ENCODE measurements around the gene PPP2R2D.
"Not testable (repeated sequence)": the region's sequence is repeated elsewhere in the genome, so short reads cannot be mapped to it uniquely, and the experiment has no call there.

The PPP2R2D gene

DNA sequence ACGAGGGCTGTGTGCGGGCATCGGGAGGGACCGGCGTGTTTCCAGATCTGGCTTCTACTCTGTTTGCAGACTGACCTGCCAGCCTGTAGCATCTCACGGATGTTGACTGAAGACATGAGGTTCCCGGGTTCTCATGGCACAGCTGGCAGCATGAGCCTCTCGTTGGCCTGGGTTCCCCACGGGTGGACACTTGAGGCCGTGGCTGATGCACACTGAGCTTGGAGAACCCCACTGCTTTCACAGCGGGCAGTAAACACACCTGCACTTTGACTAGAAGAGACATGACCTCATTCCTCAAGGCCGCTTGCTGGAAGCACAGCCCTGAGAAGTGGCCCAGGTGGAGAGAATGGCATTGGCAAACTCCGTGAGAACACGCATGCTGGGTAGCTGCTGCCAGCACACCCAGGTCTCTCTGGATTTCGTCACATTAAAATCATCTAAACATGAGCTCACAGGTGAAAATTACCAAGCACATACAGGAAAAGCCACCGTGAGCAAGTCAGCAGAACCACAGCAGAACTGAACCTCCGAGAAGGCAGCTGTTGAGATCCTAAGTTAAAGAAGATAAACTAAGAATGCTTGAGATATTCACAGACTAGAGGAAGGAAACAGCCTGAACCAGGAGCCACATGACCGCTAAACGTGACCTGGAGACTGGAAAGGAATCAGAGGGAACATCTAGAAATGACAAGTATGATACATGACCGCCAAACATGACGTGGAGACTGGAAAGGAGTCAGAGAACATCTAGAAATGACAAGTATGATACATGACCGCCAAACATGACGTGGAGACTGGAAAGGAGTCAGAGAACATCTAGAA, 48.4 kb downstream of the PPP2R2D start:
- DNase-seq (ENCODE audit: low spot score) = no peak

DNA sequence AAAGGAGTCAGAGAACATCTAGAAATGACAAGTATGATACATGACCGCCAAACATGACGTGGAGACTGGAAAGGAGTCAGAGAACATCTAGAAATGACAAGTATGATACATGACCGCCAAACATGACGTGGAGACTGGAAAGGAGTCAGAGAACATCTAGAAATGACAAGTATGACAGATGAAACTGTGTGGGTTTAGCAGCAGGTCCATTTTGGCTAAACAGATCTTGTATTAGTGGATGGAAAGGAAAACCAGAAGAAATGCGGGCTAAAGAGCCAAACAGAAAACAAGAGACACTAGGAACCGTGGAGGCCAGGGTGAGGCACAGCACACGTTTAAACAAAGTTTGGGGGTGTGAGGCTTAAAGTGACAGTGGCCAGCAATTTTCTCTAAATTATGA, 49.1 kb downstream of the PPP2R2D start:
- DNase-seq (ENCODE audit: low spot score) = not testable (repeated sequence)

DNA sequence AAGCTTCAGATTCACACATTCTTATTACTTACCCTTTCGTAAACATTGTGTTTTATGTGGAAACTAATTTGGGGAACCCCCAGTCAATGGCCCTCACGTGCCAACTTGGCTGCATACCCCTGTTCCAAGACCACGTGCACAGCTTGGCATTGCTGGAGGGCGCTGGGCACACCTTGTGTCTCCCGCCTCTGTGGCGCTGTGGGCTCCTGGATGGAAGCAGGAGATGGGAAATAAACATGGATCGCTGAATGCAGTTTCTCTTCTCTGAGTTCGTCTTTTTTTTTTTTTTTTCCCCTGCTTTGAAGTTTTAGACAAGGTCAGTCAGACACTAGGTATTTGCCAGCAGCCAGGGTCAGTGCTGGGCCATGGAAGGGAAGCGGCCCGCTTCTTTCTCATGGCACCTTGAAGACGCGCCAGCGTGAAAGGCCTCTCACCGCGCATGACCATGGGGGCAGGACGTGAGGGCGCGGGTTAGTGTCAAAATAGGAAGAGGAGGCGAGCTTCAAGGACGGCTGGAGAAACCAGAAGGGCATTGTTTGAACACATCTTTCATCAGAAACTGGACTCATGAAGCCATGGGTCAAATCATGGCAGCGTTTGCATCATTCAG, 53.7 kb downstream of the PPP2R2D start:
- no peak for DNase-seq (ENCODE audit: low spot score)

DNA sequence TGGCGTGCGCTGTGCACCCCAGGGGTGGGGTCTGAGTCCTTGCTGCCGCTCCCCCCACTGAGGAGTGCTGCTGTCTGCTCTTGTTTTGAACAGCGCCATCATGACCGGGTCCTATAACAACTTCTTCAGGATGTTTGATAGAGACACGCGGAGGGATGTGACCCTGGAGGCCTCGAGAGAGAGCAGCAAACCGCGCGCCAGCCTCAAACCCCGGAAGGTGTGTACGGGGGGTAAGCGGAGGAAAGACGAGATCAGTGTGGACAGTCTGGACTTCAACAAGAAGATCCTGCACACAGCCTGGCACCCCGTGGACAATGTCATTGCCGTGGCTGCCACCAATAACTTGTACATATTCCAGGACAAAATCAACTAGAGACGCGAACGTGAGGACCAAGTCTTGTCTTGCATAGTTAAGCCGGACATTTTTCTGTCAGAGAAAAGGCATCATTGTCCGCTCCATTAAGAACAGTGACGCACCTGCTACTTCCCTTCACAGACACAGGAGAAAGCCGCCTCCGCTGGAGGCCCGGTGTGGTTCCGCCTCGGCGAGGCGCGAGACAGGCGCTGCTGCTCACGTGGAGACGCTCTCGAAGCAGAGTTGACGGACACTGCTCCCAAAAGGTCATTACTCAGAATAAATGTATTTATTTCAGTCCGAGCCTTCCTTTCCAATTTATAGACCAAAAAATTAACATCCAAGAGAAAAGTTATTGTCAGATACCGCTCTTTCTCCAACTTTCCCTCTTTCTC, 55.0 kb downstream of the PPP2R2D start:
- no peak for DNase-seq (ENCODE audit: low spot score)

DNA sequence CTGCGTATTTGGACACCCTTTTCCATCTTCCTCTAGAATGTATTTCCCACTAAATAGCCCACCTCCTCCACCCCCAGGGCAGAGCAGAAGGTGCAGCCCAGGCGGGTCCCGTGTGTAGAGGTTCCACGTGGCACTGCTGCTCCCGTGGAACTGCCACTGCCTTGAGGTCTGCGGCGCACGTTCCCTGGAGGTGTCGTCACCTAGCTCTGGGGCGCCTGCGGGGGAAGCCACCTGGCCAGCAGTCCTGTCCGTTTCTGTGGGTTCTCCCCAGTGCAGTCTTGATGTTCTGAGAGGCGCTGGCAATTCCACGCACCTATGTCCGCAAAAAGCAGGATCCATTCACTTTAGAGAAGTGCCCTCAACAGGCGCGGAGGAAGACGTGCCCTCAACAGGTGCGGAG, 59.0 kb downstream of the PPP2R2D start:
- no peak for DNase-seq (ENCODE audit: low spot score)

DNA sequence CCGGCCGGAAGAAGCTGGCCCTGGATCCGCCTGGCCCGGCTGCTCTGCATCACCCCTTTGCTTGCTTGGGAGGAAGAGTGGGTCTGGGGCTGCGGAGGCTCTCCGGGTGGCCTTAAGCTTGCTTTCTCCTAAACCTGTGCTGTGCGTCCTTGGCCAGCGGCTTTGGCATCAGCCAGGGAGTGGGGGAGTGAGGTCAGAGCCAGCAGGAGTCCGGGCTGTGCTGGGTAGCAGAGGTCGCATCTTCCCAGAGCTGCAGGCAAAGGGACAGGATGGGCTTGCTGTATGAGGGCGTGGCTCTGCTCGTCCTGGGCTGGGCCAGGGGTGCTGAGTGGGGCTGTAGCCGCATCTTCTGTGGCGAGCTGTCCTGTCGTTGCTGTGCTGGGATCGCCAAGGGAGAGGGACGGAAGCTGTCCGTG, 59.8 kb downstream of the PPP2R2D start:
- no peak for DNase-seq (ENCODE audit: low spot score)

DNA sequence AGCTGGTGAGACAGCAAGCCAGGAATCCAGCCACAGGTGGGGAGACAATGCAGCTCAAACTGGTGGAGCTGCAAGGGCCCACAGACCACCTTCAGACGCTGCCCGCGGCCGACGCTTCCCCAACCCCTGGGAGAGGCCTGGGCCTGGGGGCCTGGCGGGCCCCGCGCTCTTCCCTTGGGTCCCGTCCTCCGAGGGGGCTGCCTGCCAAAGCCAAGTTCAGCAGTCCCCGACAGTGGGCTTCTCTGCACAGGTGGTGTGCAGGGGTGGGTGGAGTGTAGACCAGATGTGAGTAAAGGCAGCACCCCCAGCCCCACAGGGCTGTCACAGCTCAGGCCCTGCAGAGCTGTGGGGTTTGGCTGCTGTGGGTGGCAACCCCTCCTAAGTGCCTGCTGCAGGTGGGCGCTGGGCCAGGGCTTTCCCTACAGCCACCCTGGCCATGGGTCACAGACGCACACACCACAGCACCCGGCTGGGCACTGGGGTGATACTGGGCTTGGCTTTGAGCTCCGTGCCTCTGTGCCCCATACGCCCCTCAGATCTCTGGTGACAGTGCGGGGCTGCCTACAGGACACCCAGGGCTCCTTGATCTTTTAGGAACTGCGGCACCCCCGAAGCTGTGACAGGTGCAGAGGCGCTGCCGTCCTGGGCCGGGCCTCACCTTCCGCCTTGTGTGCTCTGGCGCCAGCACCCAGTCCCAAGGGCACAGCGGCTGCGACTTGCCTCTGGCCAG, 60.4 kb downstream of the PPP2R2D start:
- no peak for DNase-seq (ENCODE audit: low spot score)

DNA sequence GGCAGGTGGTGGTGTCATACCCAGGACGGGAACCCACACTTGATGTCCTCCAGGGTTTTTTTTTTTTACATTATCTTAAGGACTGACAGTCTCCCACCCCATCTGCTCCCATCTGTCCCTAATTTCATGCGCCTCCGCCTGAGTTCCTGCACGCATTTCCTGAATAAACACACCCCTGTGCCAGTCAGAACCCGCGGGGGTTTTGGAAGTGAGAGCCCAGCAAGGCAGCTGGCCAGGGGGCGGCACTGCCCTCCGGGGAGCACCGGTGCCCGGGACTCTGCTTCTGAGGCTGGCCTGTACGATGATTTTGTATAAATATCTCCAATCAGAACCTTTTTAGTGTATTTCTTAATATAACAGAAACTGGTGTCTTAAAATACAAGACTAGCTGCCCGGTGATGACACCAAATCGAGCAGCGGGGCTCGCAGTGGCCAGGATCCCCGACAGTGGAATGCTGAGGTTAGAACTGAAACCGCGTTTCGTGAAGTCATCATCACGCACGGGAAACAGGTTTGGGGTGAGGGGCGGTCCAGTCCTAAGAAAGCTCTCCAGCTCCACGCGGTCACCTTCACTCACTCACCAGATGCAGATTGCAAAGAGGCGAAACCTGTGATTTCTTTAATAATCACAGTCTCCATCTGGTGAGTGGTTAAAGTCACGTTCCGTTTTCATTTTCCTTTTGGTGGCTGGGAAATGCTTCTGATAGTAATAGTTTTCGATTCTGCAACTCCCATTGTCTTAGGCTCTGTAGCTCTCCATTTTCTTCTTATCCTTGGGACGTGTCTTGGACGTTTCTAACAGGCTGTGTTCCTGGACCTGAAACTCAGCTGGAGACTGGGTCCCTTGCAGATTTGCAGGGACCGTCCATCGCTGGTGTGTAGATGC, 61.2 kb downstream of the PPP2R2D start:
- DNase-seq (ENCODE audit: low spot score) = no peak

DNA sequence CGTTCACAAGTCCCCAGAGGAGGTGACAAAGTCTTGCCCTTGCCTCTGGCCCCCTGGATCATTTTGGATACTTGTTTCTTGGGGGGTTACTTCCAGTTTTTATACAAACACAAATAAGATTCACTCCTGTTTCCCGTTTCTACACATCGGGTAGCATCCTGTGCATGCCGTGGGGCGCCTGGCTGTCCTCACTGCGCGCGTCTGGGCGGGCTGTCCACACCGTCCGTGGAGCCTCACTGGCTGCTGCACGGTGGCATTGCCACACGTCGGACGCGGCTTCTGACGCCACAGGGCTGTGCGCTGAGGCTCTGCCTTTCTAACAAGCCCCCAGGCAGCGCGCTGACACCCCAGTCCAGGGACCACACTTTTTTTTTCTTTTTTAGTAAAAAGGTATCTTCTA, 62.5 kb downstream of the PPP2R2D start:
- DNase-seq (ENCODE audit: low spot score) = no peak

DNA sequence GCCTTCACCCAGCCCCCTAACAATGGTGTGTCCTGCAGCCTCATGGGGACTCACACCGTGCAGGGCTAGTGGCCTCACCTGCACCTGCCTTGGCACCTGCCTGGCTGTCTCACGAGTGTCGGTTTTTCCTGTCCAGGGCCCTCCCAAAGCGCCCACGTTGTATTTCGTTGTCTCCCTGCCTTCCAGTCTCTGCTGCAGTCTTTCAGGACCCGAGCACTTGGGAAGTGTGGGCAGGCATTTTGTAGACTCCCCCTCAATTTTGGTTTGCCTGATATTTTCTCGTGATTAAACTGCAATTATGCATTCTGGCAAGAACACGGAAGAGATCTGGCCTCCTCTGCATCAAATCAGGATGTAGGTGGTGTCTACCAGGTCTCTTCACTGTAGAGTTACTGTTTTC, 63.0 kb downstream of the PPP2R2D start:
- no peak for DNase-seq (ENCODE audit: low spot score)

DNA sequence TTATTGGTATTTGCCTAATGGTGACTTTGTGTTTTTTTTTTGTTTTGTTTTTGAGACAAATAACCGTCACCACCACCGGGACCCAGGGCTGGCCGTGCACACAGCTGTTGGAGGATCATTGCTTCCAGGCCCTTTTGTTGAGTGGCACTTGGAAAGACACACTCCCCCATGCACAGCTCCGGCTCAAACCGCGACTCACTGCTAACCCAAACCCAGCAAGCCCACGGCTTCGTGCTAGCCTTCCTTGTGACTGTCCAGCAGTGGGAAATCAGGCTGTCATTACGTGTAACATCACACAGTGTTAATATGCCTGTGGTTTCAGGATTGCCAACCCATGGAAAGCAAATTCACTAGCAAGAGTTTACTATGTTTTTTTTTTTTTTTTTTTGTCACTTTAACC, 63.5 kb downstream of the PPP2R2D start:
- no peak for DNase-seq (ENCODE audit: low spot score)

DNA sequence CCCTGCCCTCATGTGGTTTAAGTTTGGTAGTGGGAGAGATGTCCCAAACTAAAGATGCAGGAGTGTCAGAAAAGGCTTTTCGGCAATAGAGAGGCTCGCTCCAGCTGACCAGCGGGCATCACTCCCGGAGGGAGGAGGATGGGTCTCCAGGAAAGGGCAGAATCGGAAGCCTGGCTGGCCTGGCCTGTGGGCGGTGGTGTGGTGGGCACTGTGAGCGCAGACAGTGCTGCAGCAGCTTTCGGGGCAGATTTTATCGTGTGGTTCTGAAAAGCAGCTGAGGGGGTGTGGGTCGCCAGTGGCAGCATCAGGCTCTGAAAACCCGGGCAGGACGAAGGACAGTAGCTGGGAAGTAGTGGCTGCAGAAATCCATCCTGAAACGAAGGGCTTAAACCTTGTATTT, 68.1 kb downstream of the PPP2R2D start:
- DNase-seq (ENCODE audit: low spot score) = no peak

DNA sequence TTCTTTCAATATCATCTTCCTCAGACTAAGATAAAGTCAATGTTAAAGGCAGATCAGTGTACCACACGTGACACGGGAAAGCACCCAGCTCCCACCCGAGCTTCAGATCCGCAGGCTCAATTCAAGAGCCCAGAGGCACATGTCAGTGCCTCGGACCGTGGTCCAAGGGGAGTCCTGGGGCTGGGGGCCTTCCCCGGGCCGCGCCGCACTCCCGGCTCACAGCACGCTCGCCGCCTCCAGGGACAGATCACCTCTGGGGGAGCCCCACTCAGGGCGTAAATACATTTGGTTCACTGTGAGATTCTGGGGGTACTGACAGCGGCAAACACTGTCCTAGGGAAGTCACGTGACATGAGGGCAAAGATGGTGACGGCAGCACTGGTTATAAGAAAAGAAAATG, 70.1 kb downstream of the PPP2R2D start:
- no peak for DNase-seq (ENCODE audit: low spot score)

DNA sequence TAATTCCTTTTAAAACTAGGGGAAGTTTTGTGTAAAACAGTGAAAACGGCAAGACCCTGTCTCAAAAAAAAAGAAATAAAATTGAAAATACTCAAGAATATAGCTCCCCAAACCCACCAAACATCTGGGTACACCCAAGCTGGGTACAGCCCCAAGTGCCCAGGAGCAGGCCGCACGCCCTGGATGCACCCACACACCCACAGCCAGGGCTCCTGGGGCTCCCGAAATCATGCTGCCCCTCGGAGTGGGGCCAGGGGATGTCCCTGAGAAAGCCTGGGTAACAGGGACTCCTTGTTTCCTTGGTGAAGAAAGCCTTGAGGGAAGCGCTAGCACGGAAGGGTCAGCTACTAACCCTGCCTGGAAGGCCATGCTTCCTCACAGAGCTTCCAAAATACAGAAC, 70.8 kb downstream of the PPP2R2D start:
- no peak for DNase-seq (ENCODE audit: low spot score)

DNA sequence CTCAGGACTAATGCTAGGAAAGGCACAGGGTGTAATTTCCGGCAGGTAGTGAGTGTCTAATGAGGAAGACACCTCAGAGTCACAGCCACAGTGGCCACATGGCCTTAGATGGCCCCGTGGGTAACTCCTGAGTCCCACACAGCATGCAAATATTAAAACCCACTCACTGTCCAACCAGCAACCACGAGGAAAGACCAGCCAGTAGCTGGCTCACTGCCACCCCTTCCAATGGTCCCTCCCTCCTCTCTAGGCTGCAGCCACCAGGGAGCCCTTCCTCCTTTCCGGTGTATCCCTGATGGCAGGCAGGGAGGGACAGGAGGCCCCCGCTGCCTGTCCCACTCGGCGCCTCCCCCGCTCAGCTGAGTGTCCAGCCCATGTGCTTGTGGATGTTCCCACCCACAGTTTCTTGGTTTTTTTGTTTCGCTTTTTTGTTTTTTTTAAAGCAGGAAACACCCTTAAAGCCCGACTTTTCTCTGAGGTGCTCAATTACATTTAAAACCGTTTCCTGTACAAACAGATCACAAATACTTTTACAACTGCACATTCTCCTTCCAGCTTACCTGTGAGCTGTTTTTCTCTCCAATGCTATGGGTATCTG, 71.8 kb downstream of the PPP2R2D start:
- DNase-seq (ENCODE audit: low spot score) = no peak

DNA sequence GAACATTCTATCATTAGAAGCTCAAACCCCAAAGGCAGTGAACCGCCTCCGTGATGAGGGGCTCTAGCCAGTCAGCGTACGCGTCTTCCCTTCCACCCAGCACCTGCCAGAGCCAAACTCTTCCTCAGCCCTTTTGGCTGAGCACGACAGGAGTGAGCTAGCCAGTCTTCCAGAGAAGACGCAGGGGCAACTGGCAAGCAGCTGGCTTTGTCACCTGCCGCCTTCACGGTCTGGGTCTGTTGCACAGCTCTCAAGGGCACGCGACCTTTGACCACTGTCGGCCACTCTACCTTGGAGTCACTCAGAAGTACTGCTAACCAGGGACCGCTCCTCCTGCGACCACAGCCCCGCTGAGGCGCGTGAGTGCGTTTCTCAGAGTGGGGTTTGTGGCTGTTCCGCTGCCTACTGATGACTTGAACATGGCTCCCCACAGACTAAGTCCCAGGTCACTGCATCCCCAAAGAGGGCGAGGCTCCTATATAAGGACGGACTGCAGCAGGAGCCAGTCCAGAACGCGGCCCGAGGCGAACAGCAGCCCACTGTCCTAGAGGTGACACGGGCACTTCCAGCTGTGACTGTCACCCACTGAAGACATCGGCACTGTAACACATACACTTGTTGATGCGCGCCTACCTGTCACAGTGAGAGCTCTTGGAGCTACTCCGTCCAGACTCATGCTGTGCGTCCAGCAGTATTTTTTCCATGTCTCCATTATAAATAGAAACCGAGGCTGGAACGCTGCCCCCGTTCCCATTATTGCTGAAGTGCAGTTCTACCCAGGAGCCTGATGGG, 72.5 kb downstream of the PPP2R2D start:
- DNase-seq (ENCODE audit: low spot score) = no peak

DNA sequence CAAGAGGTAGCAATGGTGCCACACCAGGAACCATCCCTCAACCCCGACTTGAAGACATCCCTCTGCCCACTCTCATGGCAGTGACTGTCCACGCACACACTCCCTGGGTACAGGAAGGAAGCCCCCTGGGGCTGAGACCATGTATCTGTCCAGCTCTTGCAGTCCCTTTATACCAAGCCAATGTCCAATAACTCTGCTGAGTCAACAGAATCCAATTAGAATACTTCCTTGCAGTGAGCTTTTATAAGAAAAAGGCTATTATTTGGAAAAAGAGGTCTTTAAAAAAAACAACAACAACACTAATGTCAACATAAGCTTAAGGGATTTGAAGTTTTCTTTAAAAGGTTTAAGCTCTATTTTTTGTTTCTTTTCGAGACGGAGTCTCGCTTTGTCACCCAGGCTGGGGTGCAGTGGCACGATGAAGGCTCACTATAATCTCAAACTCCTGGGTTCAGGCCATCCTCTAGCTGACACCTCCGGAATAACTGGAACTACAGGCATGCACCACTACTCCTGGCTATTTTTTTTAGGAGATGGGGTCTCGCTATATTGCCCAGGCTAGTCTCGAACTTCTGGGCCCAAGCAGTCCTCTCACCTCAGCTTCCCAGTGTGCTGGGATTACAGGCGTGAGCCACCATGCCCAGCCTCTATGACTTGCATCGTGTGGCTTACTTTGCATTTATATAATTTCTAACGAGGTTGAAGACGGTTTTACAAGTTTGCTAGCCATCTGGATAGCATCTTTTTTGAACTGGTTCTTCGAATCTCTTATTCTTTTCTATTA, 73.4 kb downstream of the PPP2R2D start:
- no peak for DNase-seq (ENCODE audit: low spot score)

DNA sequence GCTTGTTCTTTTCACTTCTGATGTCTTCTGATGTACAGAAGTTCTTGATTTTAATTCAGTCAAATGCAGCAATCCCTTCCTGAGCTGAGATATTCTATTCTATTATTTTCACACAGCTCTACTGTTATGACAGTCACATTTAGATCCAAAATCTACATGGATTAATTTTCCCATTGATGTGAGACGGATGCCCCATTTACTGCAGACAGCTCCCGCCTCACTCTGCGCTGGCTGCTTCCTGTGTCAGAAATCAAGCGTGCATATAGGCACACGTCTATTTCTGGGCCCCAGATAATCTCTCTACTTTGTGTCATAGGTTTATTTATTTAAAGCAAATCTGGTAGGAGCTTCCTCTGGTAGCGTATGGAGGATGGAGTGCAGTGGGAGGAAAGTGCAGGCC, 74.2 kb downstream of the PPP2R2D start:
- DNase-seq (ENCODE audit: low spot score) = no peak

DNA sequence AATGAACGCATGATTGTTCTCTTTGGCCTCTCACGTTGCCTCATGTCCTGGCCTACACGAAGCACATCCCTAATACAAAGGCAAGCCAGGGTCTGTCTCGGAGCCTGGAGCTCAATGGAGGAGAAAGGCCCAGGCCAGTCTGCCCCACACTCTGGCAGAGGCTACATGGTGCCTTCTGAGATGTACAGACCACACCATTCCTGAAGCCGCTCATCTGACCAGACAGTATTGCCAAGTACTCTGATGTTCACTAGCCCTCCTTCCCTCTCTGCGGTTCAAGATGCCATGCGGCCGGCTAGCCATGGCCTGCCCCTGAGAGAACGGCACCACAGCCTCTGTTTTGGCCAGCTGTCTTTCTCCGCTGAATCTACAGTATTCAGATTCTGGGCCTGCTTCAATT, 75.0 kb downstream of the PPP2R2D start:
- no peak for DNase-seq (ENCODE audit: low spot score)
